Lung (tissue), 12 donors: ENCODE results near the gene LRP1. TPM values are rescaled to one million over a fixed set of nuclear protein-coding genes. Genes with fewer than 3 reads are reported as not detected.

Experiments used
- ATAC-seq: fragments of 200-7000 bp; cut with Tn5 transposase; one replicate; pipeline ENCODE4 v1.9.1; 2020; ENCODE audit warnings: moderate number of reproducible peaks; ENCODE audit not compliant: insufficient read depth, low FRiP score
- DNase-seq, 3 donors: peaks; one replicate each; pipeline ENCODE4 v3.0.0-alpha.2; 2013 to 2017
- H3K27ac ChIP-seq, 2 donors: one replicate each; pipeline ENCODE4 v1.5.1; 2013; ENCODE audit warnings: mild to moderate bottlenecking in 2 of 2, moderate library complexity in 2 of 2, control low read depth in 1 of 2, inconsistent platforms in 1 of 2, low read depth in 1 of 2, low read length in 1 of 2
- H3K27me3 ChIP-seq, 3 donors: one replicate each; pipeline ENCODE4 v1.5.1; 2013; ENCODE audit warnings: low read length in 2 of 3; ENCODE audit not compliant: control insufficient read depth in 3 of 3, insufficient read depth in 3 of 3
- H3K36me3 ChIP-seq, 4 donors: one replicate each; pipeline ENCODE4 v1.5.1; 2013; ENCODE audit warnings: low read length in 4 of 4, mild to moderate bottlenecking in 1 of 4, moderate library complexity in 1 of 4; ENCODE audit not compliant: control insufficient read depth in 4 of 4, insufficient read depth in 4 of 4
- H3K4me1 ChIP-seq, 5 donors: one replicate each; pipeline ENCODE4 v1.5.1; 2013; ENCODE audit warnings: low read length in 5 of 5, mild to moderate bottlenecking in 2 of 5, moderate library complexity in 1 of 5; ENCODE audit not compliant: control insufficient read depth in 5 of 5, insufficient read depth in 5 of 5
- H3K4me3 ChIP-seq: one replicate; pipeline ENCODE4 v1.5.1; 2013; ENCODE audit warnings: mild to moderate bottlenecking, control low read depth, moderate library complexity
- H3K9ac ChIP-seq, 2 donors: one replicate each; pipeline ENCODE4 v1.5.1; 2013; ENCODE audit warnings: low read length in 2 of 2, control low read depth in 1 of 2; ENCODE audit not compliant: insufficient read depth in 1 of 2
- H3K9me3 ChIP-seq, 4 donors: one replicate each; pipeline ENCODE4 v1.5.1; 2013; ENCODE audit warnings: low read length in 3 of 4, mild to moderate bottlenecking in 1 of 4, moderate library complexity in 1 of 4; ENCODE audit not compliant: control insufficient read depth in 4 of 4, insufficient read depth in 3 of 4
- WGBS, 2 donors: extraction: QIAGEN DNeasy Blood & Tissue Kit; methylation state at CpG; one replicate each; pipeline ENCODE4 v1.1.7; 2013; 5-methylcytosine and 5-hydroxymethylcytosine counted together
- polyA plus RNA-seq, 2 donors: library from polyadenylated mRNA; stranded (reverse); fragments of 200-250 nt; gene quantifications; one replicate each; pipeline ENCODE4 v1.2.1, GENCODE V29; 2013
- total RNA-seq, 2 donors: library from RNA; depleted of rRNA in 1 of 2; stranded (reverse); fragments of >200 nt in 1 of 2; gene quantifications; one replicate each; pipeline ENCODE4 v1.2.1, GENCODE V29; 2014 to 2021
- TF ChIP-seq, protein P1 (sequence below): IDR thresholded peaks from 2 replicates; pipeline ENCODE4 v1.5.1; 2012; ENCODE audit warnings: mild to moderate bottlenecking; ENCODE audit errors: control extremely low read depth, extremely low read depth
- donor health status: control.
- donor health status: control.
- donor health status: Bipolar disorder and iron deficiency.
- donor health status: healthy.
- donor health status: DM: yes; HTN: yes; CAD: no.

LRP1 gene
- total and polyA plus RNA-seq, 4 donors, result 52.6 to 338 (median 122) TPM

DNA sequence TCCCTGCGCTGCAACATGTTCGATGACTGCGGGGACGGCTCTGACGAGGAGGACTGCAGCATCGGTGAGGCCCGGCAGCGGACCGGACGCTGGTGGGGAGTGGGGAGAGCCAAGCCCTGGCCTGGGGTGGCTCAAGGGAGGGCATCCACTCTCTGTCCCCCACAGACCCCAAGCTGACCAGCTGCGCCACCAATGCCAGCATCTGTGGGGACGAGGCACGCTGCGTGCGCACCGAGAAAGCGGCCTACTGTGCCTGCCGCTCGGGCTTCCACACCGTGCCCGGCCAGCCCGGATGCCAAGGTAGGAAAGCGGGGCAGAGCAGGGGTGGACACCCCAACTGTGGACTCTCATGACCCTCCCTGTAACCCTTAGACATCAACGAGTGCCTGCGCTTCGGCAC lies 76.9 kb downstream of the LRP1 start:
- no peaks in the 10 kb centered on the region for H3K4me1 ChIP-seq
- ATAC-seq (no peak), DNase-seq (no peak)
- 95% methylated on average over 26 of the region's 26 CpGs for WGBS, 2 donors
- no peak overlapping the region for H3K4me3 ChIP-seq
- no peaks in the 10 kb centered on the region for H3K27me3 ChIP-seq
- no peaks in the 10 kb centered on the region for H3K9me3 ChIP-seq
- H3K36me3 ChIP-seq, result peaks cover 0 to 71% (median 50%) of the 10 kb centered on the region in 4 donors
- no peak overlapping the region for H3K27ac ChIP-seq
- H3K9ac ChIP-seq, result no peak overlapping the region
- TF ChIP-seq, protein P1, sequence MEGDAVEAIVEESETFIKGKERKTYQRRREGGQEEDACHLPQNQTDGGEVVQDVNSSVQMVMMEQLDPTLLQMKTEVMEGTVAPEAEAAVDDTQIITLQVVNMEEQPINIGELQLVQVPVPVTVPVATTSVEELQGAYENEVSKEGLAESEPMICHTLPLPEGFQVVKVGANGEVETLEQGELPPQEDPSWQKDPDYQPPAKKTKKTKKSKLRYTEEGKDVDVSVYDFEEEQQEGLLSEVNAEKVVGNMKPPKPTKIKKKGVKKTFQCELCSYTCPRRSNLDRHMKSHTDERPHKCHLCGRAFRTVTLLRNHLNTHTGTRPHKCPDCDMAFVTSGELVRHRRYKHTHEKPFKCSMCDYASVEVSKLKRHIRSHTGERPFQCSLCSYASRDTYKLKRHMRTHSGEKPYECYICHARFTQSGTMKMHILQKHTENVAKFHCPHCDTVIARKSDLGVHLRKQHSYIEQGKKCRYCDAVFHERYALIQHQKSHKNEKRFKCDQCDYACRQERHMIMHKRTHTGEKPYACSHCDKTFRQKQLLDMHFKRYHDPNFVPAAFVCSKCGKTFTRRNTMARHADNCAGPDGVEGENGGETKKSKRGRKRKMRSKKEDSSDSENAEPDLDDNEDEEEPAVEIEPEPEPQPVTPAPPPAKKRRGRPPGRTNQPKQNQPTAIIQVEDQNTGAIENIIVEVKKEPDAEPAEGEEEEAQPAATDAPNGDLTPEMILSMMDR, result no peak

DNA sequence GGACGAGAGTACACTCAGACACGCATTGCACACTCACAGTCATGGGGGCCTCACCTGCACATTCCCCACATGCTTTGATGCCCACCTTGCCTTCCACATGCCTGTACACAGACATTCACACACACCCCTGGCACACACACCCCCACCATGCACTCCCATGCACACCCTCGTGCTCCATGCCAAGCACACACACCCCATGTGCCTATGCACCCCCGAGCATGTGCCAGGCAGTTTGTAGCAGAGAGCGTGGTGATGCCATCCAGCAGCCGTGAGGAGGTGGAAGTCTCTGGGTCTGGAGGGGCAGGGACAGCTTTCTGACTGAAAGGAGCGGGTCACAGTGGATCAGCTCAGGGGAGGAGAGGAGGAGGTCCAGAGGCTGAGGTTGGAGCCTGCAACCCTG lies 77.6 kb downstream of the LRP1 start:
- ATAC-seq (no peak), DNase-seq (no peak)
- H3K9ac ChIP-seq, result no peak overlapping the region
- H3K9me3 ChIP-seq, result no peaks in the 10 kb centered on the region
- no peak overlapping the region for H3K27ac ChIP-seq
- no peaks in the 10 kb centered on the region for H3K4me1 ChIP-seq
- TF ChIP-seq, protein P1, result no peak
- H3K4me3 ChIP-seq, result no peak overlapping the region
- peaks cover 0 to 72% (median 52%) of the 10 kb centered on the region in 4 donors for H3K36me3 ChIP-seq
- no peaks in the 10 kb centered on the region for H3K27me3 ChIP-seq
- 85 to 90% methylated on average over 7 of the region's 7 CpGs for WGBS, 2 donors

DNA sequence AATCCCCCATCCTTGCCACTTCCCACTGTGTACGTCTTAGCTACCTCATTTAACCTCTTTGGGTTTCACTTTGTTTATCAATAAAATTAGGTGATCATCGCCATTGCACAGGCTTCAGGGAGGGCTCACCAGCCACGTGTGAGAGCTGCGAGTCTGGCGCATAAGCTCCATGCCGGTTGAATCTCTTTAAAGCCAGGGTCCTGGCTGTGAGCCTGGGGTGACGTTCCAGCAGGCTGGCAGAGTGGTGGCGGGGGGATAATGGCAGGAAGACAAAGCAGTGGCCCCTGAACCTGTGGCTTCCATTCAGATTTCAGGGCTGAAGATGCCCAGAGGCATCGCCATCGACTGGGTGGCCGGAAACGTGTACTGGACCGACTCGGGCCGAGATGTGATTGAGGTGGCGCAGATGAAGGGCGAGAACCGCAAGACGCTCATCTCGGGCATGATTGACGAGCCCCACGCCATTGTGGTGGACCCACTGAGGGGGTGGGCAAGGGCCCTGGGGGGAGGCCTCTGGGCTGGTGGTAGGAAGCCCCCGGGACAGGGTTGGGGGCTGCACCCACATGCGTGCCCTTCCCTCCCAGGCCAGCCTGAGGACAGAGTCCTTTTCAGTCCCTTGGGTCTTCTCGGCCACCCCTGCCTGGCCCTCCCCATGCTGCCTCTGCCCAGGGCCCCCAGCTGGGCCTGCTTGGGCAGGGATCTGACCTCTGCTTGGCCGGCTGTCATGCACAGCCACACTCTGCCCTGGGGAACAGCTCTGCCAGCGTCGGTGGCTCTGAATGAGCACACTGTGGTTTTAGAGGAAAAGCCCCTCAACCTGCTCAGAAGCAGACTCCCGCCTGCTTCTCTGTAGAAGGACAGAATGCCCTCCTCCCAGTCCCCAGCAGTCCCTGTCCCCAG lies 79.7 kb downstream of the LRP1 start:
- Histone ChIP-seq H3K9me3 (no peaks in the 10 kb centered on the region), H3K4me1 (no peaks in the 10 kb centered on the region), H3K27ac (peak overlapping the region in 1 of 2 donors; percentile 18), H3K36me3 (peaks cover 0 to 68% (median 52%) of the 10 kb centered on the region in 4 donors), H3K4me3 (no peak overlapping the region), H3K9ac (no peak overlapping the region), H3K27me3 (no peaks in the 10 kb centered on the region)
- no peak for DNase-seq
- 89 to 93% methylated on average over 27 to 29 of the region's 29 CpGs for WGBS, 2 donors
- TF ChIP-seq, protein P1, result no peak
- no peak for ATAC-seq
